HS-27A (cell line): ENCODE data around the gene TTPAL.
"Not testable (repeated sequence)": the region's sequence is repeated elsewhere in the genome, so short reads cannot be mapped to it uniquely, and the experiment has no call there.

Experiments used
- DNase-seq: peaks from one replicate; pipeline ENCODE4 v3.0.0-alpha.2; 2012; ENCODE audit warnings: low read depth, missing footprints

The TTPAL gene

GRCh38 chr20:44468044-44468782 lies 7.5 kb upstream of the TTPAL start:
- no peak for DNase-seq

GRCh38 chr20:44470327-44470726 lies 5.3 kb upstream of the TTPAL start:
- DNase-seq, result no peak

GRCh38 chr20:44471481-44471882 lies 4.2 kb upstream of the TTPAL start:
- no peak for DNase-seq

- not testable (repeated sequence) for DNase-seq
Observed at GRCh38 chr20:44472283-44472682, 3.4 kb upstream of the TTPAL start.

- no peak for DNase-seq
Observed at GRCh38 chr20:44475372-44475693, 341 bp upstream of the TTPAL start.

- DNase-seq, result no peak
Observed at GRCh38 chr20:44477151-44477550, 1.5 kb downstream of the TTPAL start.

- DNase-seq, result no peak
Observed at GRCh38 chr20:44478206-44478605, 2.5 kb downstream of the TTPAL start.

GRCh38 chr20:44479643-44480042 lies 4.0 kb downstream of the TTPAL start:
- no peak for DNase-seq

- DNase-seq, result no peak
Observed at GRCh38 chr20:44480097-44480496, 4.4 kb downstream of the TTPAL start.

- DNase-seq, result no peak
Observed at GRCh38 chr20:44481719-44482416, 6.2 kb downstream of the TTPAL start.

- no peak for DNase-seq
Observed at GRCh38 chr20:44483112-44483511, 7.4 kb downstream of the TTPAL start.

- DNase-seq, result no peak
Observed at GRCh38 chr20:44485078-44485829, 9.6 kb downstream of the TTPAL start.

GRCh38 chr20:44485830-44486198 lies 10.1 kb downstream of the TTPAL start:
- DNase-seq, result no peak

- no peak for DNase-seq
Observed at GRCh38 chr20:44488551-44488950, 12.9 kb downstream of the TTPAL start.

- no peak for DNase-seq
Observed at GRCh38 chr20:44489223-44489622, 13.5 kb downstream of the TTPAL start.

- no peak for DNase-seq
Observed at GRCh38 chr20:44489931-44490330, 14.3 kb downstream of the TTPAL start.

GRCh38 chr20:44491635-44492395 lies 16.1 kb downstream of the TTPAL start:
- no peak for DNase-seq

- DNase-seq, result peak; percentile 82
Observed at GRCh38 chr20:44494266-44494665, 18.6 kb downstream of the TTPAL start.

- no peak for DNase-seq
Observed at GRCh38 chr20:44494681-44495080, 19.0 kb downstream of the TTPAL start.

- DNase-seq, result no peak
Observed at GRCh38 chr20:44495257-44495656, 19.6 kb downstream of the TTPAL start.

GRCh38 chr20:44495802-44496481 lies 20.3 kb downstream of the TTPAL start:
- no peak for DNase-seq

GRCh38 chr20:44496976-44497375 lies 21.3 kb downstream of the TTPAL start:
- DNase-seq, result peak; percentile 65
